Measurements from ENCODE around the gene RNU6-7. TPM values are rescaled to one million over a fixed set of nuclear protein-coding genes. Genes with fewer than 3 reads are reported as not detected.

RNU6-7 gene
- total and polyA plus RNA-seq, 2 of the 13 experiments (the other 11 are each of a cell fraction or from before 2014, with no cell fraction given): under 0.01 TPM; not detected in 1

GRCh38 chr14:32201193-32201815 lies 541 bp upstream of the RNU6-7 start (continued):
- TF ChIP-seq ZNF142 (CRISPR knock-in tag; IDR thresholded peaks at IDR 0.05): peak; percentile 89
- peak; percentile 96 for TF ChIP-seq MEIS1 (CRISPR knock-in tag; IDR thresholded peaks at IDR 0.05; ENCODE audit: borderline replicate concordance)
- peak; percentile 90 for TF ChIP-seq HOXA9 (CRISPR knock-in tag; IDR thresholded peaks at IDR 0.05; ENCODE audit: borderline replicate concordance)
- TF ChIP-seq ZBTB33 (CRISPR knock-in tag; IDR thresholded peaks at IDR 0.05): no peak; the same call in 1 of the 2 replicates
- peak; percentile 89 for TF ChIP-seq RNF2 (conservative IDR thresholded peaks at IDR 0.05; ENCODE audit: low read depth)
- TF ChIP-seq, protein P1, sequence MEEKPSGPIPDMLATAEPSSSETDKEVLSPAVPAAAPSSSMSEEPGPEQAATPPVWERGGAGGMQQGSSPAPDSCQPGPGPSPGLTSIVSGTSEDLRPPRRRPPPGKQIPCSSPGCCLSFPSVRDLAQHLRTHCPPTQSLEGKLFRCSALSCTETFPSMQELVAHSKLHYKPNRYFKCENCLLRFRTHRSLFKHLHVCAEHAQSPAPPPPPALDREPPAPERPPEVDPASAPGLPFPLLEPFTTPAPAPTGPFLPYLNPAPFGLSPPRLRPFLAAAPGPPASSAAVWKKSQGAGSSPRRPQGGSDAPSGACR (CRISPR knock-in tag; IDR thresholded peaks at IDR 0.05): peak; percentile 98
- TF ChIP-seq ZNF766 (CRISPR knock-in tag; IDR thresholded peaks at IDR 0.05; ENCODE audit: borderline replicate concordance): peak; percentile 96; the same call in 1 of the 2 replicates
- 0 out of 2 replicates have a peak, but pooled peaks have one; percentile 29 for TF ChIP-seq ZNF121 (CRISPR knock-in tag; IDR thresholded peaks at IDR 0.05)
- peak; percentile 80 for TF ChIP-seq ZKSCAN5 (CRISPR knock-in tag; IDR thresholded peaks at IDR 0.05)
- no peak for TF ChIP-seq MED8 (CRISPR knock-in tag; IDR thresholded peaks at IDR 0.05; ENCODE audit: insufficient replicate concordance)
- TF ChIP-seq, protein P2, sequence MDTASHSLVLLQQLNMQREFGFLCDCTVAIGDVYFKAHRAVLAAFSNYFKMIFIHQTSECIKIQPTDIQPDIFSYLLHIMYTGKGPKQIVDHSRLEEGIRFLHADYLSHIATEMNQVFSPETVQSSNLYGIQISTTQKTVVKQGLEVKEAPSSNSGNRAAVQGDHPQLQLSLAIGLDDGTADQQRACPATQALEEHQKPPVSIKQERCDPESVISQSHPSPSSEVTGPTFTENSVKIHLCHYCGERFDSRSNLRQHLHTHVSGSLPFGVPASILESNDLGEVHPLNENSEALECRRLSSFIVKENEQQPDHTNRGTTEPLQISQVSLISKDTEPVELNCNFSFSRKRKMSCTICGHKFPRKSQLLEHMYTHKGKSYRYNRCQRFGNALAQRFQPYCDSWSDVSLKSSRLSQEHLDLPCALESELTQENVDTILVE (CRISPR knock-in tag; IDR thresholded peaks at IDR 0.05): peak; percentile 56; the same call in 1 of the 2 replicates
- peak; percentile 65; the same call in 1 of the 2 replicates for TF ChIP-seq ZNF7 (CRISPR knock-in tag; IDR thresholded peaks at IDR 0.05)
- TF ChIP-seq FLYWCH1 (CRISPR knock-in tag; IDR thresholded peaks at IDR 0.05): no peak; the same call in 1 of the 2 replicates
- peak; percentile 98 for TF ChIP-seq ZNF543 (CRISPR knock-in tag; IDR thresholded peaks at IDR 0.05)
- no peak for TF ChIP-seq ZNF207 (IDR thresholded peaks at IDR 0.05; ENCODE audit: borderline replicate concordance)
- no peak; the same call in 1 of the 2 replicates for TF ChIP-seq ZHX1 (CRISPR knock-in tag; IDR thresholded peaks at IDR 0.05; ENCODE audit: low read depth)
